Stomach (tissue), 4 donors: ENCODE measurements around the gene A4GALT.

Experiments used
- POLR2AphosphoS5 ChIP-seq, 3 donors: sonication (generic); formaldehyde crosslinking; IDR thresholded peaks; one replicate each; pipeline ENCODE4 v1.6.1; 2016; ENCODE audit warnings: antibody characterized with exemption in 3 of 3
- TF ChIP-seq, protein P1 (sequence below), 7 experiments: fragments of 450-650 bp in 4 of 7; fragments of 200-600 bp in 3 of 7; sonication (generic) in 3 of 7; IDR thresholded peaks; one replicate each; pipeline ENCODE4 v1.5.1; 2016 to 2019; ENCODE audit warnings: antibody characterized with exemption in 7 of 7, control low read depth in 2 of 7, mild to moderate bottlenecking in 1 of 7

DNA sequence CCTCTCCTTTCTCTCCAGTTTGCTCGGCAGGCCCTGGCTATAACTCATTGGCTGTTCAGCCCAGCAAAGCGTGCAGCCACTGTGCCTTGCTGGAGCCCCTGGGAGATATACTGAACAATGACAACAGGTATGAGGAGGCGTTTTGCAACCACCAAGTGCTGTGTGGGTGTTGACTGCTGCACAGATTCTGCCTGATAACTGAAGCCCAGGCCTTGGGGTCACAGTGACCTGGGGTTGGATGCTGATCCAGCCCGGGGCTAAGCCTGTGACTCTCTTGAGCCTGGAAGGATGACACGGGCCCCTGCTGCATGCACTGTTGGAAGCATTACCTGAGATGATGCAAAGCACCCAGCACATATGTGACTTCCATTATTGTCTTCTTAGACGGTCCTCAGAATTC is 13.7 kb upstream of the A4GALT start:
- TF ChIP-seq POLR2AphosphoS5 (IDR thresholded peaks at IDR 0.05), result no peak
- TF ChIP-seq, protein P1, sequence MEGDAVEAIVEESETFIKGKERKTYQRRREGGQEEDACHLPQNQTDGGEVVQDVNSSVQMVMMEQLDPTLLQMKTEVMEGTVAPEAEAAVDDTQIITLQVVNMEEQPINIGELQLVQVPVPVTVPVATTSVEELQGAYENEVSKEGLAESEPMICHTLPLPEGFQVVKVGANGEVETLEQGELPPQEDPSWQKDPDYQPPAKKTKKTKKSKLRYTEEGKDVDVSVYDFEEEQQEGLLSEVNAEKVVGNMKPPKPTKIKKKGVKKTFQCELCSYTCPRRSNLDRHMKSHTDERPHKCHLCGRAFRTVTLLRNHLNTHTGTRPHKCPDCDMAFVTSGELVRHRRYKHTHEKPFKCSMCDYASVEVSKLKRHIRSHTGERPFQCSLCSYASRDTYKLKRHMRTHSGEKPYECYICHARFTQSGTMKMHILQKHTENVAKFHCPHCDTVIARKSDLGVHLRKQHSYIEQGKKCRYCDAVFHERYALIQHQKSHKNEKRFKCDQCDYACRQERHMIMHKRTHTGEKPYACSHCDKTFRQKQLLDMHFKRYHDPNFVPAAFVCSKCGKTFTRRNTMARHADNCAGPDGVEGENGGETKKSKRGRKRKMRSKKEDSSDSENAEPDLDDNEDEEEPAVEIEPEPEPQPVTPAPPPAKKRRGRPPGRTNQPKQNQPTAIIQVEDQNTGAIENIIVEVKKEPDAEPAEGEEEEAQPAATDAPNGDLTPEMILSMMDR (IDR thresholded peaks at IDR 0.05), result no peak
